HEK293T (cell line): Measurements from ENCODE around the gene GRID1.

Experiments
- ARNT ChIP-seq: fragments of 450-650 bp; IDR thresholded peaks from 2 replicates; pipeline ENCODE4 v1.6.1; 2017; ENCODE audit warnings: mild to moderate bottlenecking
- BHLHE40 ChIP-seq: fragments of 450-650 bp; IDR thresholded peaks from 2 replicates; pipeline ENCODE4 v1.6.1; 2016; ENCODE audit warnings: mild to moderate bottlenecking, moderate library complexity, borderline replicate concordance
- CTBP1 ChIP-seq: fragments of 450-650 bp; IDR thresholded peaks from 2 replicates; pipeline ENCODE4 v1.6.1; 2016; ENCODE audit warnings: borderline replicate concordance
- ELF4 ChIP-seq: fragments of 450-650 bp; IDR thresholded peaks from 2 replicates; pipeline ENCODE4 v1.6.1; 2017; ENCODE audit warnings: antibody characterized with exemption
- FOXA1 ChIP-seq: fragments of 450-650 bp; IDR thresholded peaks from 2 replicates; pipeline ENCODE4 v1.6.1; 2016; ENCODE audit warnings: mild to moderate bottlenecking
- FOXK2 ChIP-seq: fragments of 450-650 bp; IDR thresholded peaks from 2 replicates; pipeline ENCODE4 v1.6.1; 2016; ENCODE audit warnings: mild to moderate bottlenecking
- FOXM1 ChIP-seq: fragments of 450-650 bp; IDR thresholded peaks from 2 replicates; pipeline ENCODE4 v1.6.1; 2017; ENCODE audit warnings: mild to moderate bottlenecking, borderline replicate concordance
- HDGF ChIP-seq: fragments of 450-650 bp; IDR thresholded peaks from 2 replicates; pipeline ENCODE4 v1.6.1; 2017; ENCODE audit warnings: antibody characterized with exemption, borderline replicate concordance
- PKNOX1 ChIP-seq: fragments of 450-650 bp; IDR thresholded peaks from 2 replicates; pipeline ENCODE4 v1.6.1; 2016
- SP1 ChIP-seq: fragments of 450-650 bp; IDR thresholded peaks from 2 replicates; pipeline ENCODE4 v1.6.1; 2017
- SUZ12 ChIP-seq: fragments of 450-650 bp; IDR thresholded peaks from 2 replicates; pipeline ENCODE4 v1.6.1; 2016; ENCODE audit warnings: mild to moderate bottlenecking
- TARDBP ChIP-seq: fragments of 450-650 bp; IDR thresholded peaks from 2 replicates; pipeline ENCODE4 v1.6.1; 2016
- ZNF384 ChIP-seq: fragments of 450-650 bp; IDR thresholded peaks from 2 replicates; pipeline ENCODE4 v1.6.1; 2016

- TF ChIP-seq CTBP1, result no peak
- no peak for TF ChIP-seq TARDBP
- no peak for TF ChIP-seq SUZ12
- TF ChIP-seq SP1, result no peak
- TF ChIP-seq BHLHE40, result no peak
- TF ChIP-seq ARNT, result no peak
- TF ChIP-seq HDGF, result no peak
- no peak for TF ChIP-seq ZNF384
- no peak for TF ChIP-seq FOXM1
- no peak for TF ChIP-seq FOXK2
- TF ChIP-seq FOXA1, result no peak
- TF ChIP-seq PKNOX1, result no peak
- TF ChIP-seq ELF4, result no peak
Measured at GRCh38 chr10:85665078-85665477, 701.5 kb downstream of the GRID1 start.
